Cardiac fibroblast (primary cell): ENCODE results near the gene USH2A.

ENCODE experiments used
- DNase-seq, 2 donors: peaks; one replicate each; pipeline versions ENCODE4 v3.0.0 to v3.0.0-alpha.2; 2010; ENCODE audit warnings: low read depth in 2 of 2
- H3K4me3 ChIP-seq, 2 donors: replicated peaks in 1 of 2; 1 replicate in 1 of 2; 2 replicates in 1 of 2; pipeline ENCODE4 v1.5.1; 2011; ENCODE audit warnings: low read depth in 2 of 2, low read length in 2 of 2, mild to moderate bottlenecking in 2 of 2, moderate library complexity in 1 of 2
- CTCF ChIP-seq: IDR thresholded peaks from one replicate; pipeline ENCODE4 v1.5.1; 2011; ENCODE audit warnings: low read depth, mild to moderate bottlenecking, low read length, inconsistent platforms

Gene USH2A

DNA sequence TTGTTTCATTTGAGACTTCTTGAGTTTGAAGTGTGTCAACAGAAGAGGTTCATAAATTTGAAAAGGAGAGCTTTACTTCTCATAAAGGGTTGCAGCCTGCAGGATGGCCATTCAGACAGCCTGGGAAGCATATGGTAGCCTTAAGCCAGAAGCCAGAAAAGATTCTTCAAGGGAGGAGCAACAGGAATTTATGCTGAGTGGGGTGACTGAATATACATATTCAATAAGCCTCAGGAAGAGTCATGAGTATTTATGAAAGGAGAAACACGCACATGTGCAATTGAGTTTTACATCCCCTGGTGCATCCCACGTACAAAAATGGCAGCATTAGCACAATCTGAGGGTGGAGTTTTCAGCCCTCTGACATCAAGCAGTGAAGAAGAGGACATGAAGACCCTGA is 565.9 kb downstream of the USH2A start:
- TF ChIP-seq CTCF = no peak
- no peak for DNase-seq
- no peak overlapping the region for H3K4me3 ChIP-seq

GRCh38 chr1:215845234-215845891 is 577.9 kb downstream of the USH2A start:
- TF ChIP-seq CTCF = no peak
- peak; percentile 64 to 68 for DNase-seq

GRCh38 chr1:215844777-215845176 is 578.5 kb downstream of the USH2A start:
- H3K4me3 ChIP-seq = no peak overlapping the region
- TF ChIP-seq CTCF = no peak
- no peak for DNase-seq

More at GRCh38 chr1:215845234-215845891, 577.9 kb downstream of the USH2A start:
- no peak overlapping the region for H3K4me3 ChIP-seq

DNA sequence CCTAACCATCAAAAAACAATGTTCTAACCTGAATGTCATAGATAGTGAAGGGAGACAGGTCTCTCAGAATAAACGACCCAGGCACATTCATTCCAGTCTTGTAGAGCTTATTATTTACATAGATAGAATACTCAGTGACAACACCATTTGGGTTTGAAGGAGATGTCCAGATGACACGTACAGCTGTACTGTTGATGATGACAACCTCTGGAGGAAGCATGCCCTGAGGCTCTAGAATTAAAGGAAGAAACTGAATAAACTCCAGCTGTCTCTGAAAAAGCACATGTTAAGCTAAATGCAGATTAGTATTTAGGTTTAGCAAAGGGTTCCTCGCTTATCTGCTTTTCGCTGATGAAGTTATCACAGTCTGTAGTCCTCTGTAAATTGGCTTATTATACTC is 579.0 kb downstream of the USH2A start:
- TF ChIP-seq CTCF = no peak
- no peak overlapping the region for H3K4me3 ChIP-seq
- no peak for DNase-seq

- H3K4me3 ChIP-seq = no peak overlapping the region
- DNase-seq = no peak
- no peak for TF ChIP-seq CTCF
Measured at GRCh38 chr1:215842905-215843304, 580.3 kb downstream of the USH2A start.

GRCh38 chr1:215835951-215836350 is 587.3 kb downstream of the USH2A start:
- peak; percentile 43 to 73 for DNase-seq
- no peak overlapping the region for H3K4me3 ChIP-seq
- TF ChIP-seq CTCF = no peak
